SIG-M5 treated with dmso at 0.1 percent for 504 hours (cell line): ENCODE results near the gene HBS1L.

Experiments used
- DNase-seq: peaks from one replicate; lab custom pipeline; 2025; ENCODE audit not compliant: unreplicated experiment; lab: John Stamatoyannopoulos, UW

HBS1L gene

DNA sequence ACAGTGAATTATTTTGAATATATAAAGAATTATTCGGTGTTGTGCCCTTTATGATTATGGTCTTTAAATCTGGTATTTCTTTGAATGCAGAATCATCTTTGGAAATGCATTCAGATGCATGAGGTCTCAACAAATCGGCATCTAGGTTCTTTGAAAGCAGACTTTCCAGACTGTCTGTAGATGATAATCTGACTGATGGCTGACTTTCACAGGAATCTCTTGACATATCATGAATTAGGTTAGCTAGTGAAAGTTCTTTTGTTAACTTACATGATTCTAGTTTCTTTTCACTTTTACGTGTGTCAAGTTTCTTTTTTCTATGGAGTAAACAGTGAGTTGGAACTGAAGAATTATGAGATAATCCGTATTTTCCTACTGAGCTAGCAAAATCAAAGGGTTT, 17.1 kb downstream of the HBS1L start:
- DNase-seq, result no peak

- no peak for DNase-seq
These were observed 17.7 kb downstream of the HBS1L start for GRCh38 chr6:135036731-135037420.

GRCh38 chr6:135033238-135033637, 21.4 kb downstream of the HBS1L start:
- no peak for DNase-seq

GRCh38 chr6:135030532-135031178, 24.0 kb downstream of the HBS1L start:
- DNase-seq, result no peak

GRCh38 chr6:135030056-135030473, 24.6 kb downstream of the HBS1L start:
- no peak for DNase-seq

DNA sequence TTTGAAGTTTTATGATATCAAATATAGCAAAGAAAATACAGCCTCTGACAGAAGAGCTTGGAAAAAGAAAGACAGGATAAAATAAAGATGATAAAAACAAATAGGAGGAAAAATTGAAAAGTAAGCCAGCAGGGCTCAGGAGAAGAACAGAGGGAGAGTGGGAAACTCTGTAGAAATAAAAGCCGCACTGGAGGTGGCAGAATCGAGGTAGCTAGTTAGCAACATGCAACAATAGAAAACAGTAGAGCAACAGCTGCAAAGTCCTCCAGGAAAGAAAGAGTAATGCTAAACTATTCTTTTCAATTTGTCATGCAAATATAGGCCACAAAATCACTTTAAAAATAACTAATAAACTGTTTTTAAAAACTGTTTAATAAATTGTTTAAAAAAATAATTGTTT, 28.8 kb downstream of the HBS1L start:
- DNase-seq, result no peak

DNA sequence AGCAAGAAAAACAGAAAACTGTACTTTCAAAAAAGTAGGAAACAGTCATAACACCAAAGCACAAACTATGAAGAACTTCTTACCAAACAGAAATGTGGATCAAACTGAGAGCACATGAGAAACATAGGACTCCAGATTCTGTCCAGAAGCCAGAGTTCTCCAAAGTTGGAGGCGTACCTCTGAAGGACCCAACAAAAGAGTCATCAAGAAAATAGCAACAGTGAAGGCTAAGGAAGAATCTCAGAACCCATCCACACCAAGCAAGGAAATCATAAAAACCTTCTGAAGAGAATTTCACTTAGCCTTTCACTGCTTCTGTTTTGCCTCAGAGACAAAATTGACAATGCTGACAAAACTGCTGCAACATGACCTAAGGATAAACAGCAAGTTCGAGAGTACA, 29.4 kb downstream of the HBS1L start:
- no peak for DNase-seq

GRCh38 chr6:135022050-135022697, 32.4 kb downstream of the HBS1L start:
- no peak for DNase-seq

DNA sequence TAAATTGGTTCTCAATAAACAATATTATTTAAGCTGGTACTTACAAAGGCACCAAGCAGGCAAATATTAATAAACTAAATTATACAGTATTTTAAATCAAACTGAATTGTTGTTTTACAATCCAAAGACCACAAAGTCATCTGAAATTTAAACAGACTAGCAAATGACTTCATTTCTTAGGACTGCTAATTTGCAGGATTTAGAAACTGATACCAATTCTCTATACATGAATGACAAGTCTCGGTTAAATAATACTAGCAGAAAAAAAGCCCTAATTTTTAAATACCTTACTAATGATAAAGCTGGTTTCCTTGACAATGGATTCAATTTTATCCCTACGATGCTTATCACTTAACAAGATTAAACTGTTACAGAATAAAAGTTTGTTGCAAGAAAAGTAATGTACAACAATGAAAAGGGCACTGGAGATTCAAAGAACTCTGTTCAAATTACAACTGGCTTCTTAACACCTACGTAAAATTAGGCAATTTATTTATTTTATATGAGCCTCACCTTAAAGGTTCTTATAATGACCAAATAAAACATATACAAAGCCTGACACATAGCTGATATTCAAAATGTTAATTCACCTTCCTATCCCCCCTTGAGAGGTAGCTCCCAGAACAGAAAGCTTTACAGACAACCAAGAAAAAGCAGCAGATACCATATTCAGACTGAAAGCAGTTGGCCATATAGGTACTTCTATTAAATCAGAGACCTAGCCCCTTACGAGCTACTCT, 33.1 kb downstream of the HBS1L start:
- DNase-seq, result no peak

DNA sequence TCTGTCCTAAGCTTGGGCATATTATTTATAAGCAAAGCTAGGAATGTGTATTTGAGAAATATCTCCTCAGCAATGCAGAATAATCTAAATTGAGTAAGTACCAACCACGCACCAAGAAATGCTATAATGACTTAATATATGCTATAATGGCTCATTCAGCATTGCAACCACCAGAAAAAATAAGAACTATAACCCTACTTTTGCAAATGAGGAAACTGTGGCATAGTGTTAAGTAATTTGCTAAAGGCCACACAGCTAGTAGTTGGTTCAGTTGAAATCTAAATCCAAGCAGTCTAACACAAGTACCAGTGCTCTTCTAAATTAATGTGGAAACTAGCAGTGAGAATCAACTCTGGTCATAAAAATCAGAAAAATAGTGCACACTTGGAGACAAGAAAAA, 35.7 kb downstream of the HBS1L start:
- DNase-seq, result peak; percentile 64

GRCh38 chr6:135018052-135018451, 36.6 kb downstream of the HBS1L start:
- no peak for DNase-seq

DNA sequence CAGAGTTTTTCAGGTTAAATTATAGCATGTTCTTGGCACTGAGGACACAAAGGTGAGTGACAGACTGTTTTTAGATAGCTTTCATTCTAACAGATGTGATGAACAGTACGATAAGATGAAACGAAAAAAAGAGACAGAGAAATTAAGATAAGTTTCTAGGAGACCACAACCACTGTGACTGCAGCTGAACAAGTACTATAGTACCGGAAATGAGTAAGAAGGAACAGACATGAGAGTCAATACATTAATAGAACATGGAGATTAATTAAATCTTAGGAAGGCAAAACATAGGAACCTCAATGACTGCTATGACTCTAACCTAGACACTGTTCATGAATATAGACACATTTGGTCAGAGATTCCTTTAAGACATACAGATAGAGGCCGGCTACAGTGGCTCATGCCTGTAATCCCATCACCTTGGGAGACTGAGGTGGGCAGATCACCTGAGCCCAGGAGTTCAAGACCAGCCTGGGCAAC, 40.2 kb downstream of the HBS1L start:
- no peak for DNase-seq

DNA sequence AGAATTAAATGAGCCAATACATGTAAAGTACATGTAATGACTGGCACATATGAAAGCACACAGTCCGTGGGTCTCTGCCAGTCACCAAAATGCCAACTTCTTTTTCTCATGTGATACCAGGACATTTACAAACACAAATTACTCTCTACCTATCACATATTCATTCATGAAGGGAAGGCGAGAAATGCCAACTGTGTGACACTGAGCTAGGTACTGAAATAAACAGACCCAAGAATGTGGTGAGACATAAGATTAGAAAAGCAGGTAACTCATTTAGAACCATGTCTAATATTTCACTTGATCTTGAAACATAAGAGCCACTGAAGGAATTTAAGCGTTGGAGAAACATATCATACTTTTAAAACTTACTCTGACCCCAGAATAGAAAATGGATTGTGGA, 41.4 kb downstream of the HBS1L start:
- no peak for DNase-seq

- no peak for DNase-seq
These were observed 41.9 kb downstream of the HBS1L start for GRCh38 chr6:135012764-135013163.

- DNase-seq, result no peak
These were observed 42.3 kb downstream of the HBS1L start for GRCh38 chr6:135012349-135012748.

DNA sequence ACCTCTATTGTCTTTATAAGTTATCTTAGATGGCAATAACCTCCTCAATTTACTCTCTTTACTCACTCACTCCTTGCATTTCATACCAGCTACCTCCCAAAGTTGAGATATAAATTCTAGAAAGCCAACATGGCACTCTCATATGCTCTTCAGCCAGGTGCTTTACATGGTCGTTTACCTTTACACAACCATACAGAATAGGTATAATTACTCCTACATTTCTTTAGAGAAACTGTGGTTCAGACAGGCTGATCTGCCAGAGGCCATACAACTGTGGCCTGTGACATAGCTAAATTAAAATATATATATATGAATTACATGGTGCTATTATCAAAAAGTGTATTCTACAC, 45.7 kb downstream of the HBS1L start:
- DNase-seq, result no peak

DNA sequence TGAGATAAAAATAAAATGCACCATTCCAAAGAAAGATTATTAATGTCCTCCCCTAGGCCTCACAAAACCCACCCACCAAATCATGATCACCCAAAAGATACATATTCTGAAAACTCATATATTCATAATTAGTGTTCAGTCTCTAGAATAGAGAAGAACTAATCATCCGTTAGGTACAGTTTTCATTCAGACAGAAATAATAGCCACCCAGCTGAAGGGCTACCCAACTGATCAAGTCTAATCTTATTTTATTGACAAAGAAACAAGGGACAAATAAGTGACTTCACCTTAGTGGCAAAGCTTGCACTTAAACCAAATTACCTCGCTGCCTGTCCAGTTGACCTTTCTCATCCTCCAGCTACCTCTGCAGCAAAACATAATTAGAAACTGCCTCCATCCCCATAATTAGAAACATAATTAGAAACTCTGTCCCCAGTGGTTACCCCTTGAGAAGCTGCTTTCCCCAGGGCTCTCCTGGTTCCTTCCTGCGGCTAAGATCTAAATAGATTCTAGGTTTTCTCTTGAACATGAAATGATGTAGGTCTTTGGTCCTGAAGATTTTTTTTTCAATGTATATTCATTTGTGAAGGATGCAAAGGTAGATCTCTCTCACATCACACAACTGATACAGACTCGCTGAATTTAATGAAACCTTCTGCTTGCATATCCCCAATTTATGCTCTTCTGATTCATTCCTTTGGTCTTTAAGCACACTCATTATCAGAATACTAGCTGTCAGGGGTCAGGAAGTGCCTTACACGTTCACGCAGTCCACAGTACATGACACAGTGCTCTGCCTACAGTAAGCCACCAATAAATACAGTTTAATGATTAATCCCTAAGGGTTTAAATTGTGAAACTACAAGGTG, 46.3 kb downstream of the HBS1L start:
- no peak for DNase-seq

GRCh38 chr6:135006386-135006914, 48.2 kb downstream of the HBS1L start:
- no peak for DNase-seq

DNA sequence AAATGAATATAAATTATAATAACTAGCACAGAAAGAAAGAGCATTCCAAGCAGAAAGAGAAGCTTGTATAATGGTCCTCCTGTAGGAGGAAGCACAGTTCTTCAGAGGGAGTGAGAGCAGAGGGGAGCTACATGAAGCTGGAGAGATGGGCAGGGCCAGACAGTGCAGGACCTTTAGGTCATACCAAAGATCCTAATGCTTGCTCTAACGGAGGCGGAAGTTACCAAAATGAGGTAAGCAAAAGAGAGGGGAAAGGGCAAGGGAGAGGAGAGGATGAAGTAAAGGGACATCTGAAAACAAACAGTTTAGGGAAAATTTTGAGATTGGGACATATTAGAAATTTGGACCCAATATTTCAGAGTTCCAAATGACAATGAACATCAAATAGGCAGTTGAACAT, 50.2 kb downstream of the HBS1L start:
- DNase-seq, result no peak

DNA sequence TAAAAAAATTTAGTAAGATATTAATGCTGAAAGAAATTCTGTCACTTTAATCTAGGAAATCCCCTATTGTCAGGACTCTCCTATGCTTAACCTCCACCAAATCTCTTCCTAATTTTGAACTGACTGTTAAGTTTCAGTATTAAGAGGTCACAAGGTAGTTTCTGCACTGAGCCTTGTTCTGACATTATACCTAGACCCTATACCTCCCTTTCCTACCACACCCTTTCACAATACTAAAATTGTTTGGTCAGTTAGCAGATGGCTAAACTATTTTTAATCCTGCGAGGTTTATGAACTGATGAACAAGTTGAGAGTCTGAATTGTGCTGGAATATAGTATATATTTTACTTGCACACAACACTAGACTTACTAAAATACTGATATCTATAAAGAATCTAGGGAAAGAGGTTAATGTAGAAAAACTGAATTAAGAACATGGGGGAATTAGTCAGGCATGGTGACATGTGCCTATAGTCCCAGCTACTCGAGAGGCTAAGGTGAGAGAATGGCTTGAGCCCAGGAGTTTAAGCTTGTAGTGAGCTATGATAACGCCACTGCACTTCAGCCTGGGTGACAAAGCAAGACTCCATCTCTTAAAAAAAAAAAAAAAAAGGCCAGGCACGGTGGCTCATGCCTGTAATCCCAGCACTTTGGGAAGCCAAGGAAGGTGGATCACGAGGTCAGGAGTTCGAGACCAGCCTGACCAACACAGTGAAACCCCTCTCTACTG, 51.5 kb downstream of the HBS1L start:
- no peak for DNase-seq
